Fibroblast of lung (primary cell): ENCODE data around the gene RAB40B.

Experiments
- EZH2 ChIP-seq: IDR thresholded peaks from 2 replicates; pipeline ENCODE4 v1.5.1; 2012; ENCODE audit warnings: low read length, control low read depth, mild to moderate bottlenecking; ENCODE audit errors: missing control alignments
- TF ChIP-seq, protein P1 (sequence below), 2 donors: IDR thresholded peaks in 1 of 2; conservative IDR thresholded peaks in 1 of 2; 1 replicate in 1 of 2; 2 replicates in 1 of 2; pipeline ENCODE4 v1.5.1; 2011 to 2012; ENCODE audit warnings: low read length in 2 of 2, control low read depth in 1 of 2, inconsistent platforms in 1 of 2, low read depth in 1 of 2, mild to moderate bottlenecking in 1 of 2

- TF ChIP-seq, protein P1, sequence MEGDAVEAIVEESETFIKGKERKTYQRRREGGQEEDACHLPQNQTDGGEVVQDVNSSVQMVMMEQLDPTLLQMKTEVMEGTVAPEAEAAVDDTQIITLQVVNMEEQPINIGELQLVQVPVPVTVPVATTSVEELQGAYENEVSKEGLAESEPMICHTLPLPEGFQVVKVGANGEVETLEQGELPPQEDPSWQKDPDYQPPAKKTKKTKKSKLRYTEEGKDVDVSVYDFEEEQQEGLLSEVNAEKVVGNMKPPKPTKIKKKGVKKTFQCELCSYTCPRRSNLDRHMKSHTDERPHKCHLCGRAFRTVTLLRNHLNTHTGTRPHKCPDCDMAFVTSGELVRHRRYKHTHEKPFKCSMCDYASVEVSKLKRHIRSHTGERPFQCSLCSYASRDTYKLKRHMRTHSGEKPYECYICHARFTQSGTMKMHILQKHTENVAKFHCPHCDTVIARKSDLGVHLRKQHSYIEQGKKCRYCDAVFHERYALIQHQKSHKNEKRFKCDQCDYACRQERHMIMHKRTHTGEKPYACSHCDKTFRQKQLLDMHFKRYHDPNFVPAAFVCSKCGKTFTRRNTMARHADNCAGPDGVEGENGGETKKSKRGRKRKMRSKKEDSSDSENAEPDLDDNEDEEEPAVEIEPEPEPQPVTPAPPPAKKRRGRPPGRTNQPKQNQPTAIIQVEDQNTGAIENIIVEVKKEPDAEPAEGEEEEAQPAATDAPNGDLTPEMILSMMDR (conservative IDR thresholded peaks at IDR 0.05 in 1 of 2, IDR thresholded peaks at IDR 0.05 in 1 of 2; ENCODE audit: low read depth in 1 of 2, low read length in 2 of 2) = no peak
- no peak for TF ChIP-seq EZH2
Measured at GRCh38 chr17:82619211-82619610, 79.3 kb downstream of the RAB40B start.
